NCI-H460 (cell line): ENCODE measurements around the gene STAT3. TPM values are rescaled to one million over a fixed set of nuclear protein-coding genes. Genes with fewer than 3 reads are reported as not detected.
"Not testable (repeated sequence)": the region's sequence is repeated elsewhere in the genome, so short reads cannot be mapped to it uniquely, and the experiment has no call there.

Source experiments
- DNase-seq: peaks from one replicate; pipeline ENCODE4 v3.0.0-alpha.2; 2016; ENCODE audit warnings: low read depth; ENCODE audit errors: extremely low read depth
- polyA plus RNA-seq: library from polyadenylated mRNA; depleted of rRNA; stranded (reverse); fragments of >200 nt; gene quantifications from 2 replicates; pipeline ENCODE4 v1.2.3, GENCODE V29; 2014; cell fraction: nucleus; rRNA removed
- total RNA-seq: library from RNA; depleted of rRNA; stranded (reverse); fragments of >200 nt; shearing (Covaris generic); gene quantifications from 2 replicates; pipeline ENCODE4 v1.2.3, GENCODE V29; 2014; rRNA removed

The STAT3 gene
- total RNA-seq, result 34.4 and 34.6 TPM in 2 replicates
- 15.7 and 21.1 TPM in 2 replicates for polyA plus RNA-seq

DNA sequence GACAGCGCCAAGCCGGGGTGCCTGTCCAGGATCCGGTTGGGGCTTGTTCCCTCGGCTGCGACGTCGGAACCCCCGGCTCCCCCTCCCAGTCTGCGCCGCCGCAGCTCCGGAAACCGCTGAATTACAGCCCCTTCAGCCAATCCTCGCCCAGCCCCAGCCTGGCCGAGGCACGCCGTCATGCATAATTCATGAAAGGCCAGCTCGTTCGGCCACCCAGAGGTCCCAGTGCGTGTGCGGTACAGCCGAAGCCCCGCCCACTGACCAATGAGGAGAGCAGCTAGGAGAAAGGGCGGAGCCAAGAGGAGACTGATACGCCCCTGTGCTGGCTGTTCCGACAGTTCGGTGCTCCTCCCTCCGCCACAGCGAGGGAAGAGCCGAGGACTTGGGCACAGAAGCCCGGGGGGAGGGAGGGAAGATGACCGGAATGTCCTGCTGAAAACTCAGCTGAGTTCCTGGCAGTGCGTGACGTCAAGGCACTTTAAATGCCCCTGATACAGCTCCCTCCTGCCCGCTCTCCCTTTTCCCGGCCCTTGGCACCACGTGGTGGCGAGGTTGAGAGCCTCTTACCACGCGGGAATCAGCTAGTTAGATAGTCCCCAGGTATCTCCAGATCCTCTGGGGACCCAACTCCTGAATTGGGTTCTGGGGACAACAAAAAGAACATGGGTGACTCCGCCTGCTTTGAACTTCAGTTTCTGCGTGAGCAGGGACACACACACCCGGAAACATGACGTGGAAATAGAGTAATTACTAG, at the start of gene STAT3:
STAT3 (minus strand) TSS at position 62 of the 754 bp plus-strand sequence. CDS start 39,926 bp downstream, outside the sequence.
- peak; percentile 100 for DNase-seq

DNA sequence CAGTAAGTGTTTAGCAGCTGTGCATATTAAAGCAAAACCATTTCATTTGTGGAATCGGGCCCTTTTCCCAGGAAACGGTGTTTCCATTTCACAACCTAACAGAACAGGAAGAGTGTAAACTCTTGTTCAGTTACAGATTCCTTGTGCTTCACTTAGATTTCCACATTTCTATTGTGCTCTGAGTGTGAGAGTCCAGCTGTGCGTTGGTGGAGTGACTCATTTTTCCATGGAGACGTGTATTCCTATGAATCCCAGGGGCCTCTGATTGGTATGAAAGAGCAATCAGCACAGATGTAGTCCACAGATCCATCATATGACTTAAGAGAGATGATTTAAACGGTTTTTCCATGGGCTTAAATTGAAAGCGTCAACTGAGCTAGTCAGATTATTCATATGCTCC, 48.1 kb upstream of the STAT3 start:
- no peak for DNase-seq

DNA sequence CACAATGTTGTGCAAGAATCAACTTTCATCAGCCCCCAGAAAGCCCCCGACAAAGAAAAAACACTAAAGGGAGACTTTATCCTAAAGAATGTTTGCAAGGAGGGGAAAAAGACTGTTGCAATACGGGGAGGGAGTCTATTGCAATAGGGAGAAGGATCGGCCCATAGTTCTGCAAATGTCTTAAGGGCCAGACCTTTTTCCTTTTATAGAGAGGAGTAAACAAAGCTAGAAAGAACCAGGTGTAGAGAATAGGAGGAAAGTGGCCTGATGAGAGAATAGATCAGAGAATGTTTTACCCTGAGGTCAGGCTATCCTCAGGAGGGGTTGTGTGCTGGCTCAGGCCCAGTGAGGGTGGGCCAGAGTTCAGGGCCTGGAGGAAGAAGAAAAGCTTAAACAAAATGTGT, 43.5 kb upstream of the STAT3 start:
- DNase-seq, result no peak

DNA sequence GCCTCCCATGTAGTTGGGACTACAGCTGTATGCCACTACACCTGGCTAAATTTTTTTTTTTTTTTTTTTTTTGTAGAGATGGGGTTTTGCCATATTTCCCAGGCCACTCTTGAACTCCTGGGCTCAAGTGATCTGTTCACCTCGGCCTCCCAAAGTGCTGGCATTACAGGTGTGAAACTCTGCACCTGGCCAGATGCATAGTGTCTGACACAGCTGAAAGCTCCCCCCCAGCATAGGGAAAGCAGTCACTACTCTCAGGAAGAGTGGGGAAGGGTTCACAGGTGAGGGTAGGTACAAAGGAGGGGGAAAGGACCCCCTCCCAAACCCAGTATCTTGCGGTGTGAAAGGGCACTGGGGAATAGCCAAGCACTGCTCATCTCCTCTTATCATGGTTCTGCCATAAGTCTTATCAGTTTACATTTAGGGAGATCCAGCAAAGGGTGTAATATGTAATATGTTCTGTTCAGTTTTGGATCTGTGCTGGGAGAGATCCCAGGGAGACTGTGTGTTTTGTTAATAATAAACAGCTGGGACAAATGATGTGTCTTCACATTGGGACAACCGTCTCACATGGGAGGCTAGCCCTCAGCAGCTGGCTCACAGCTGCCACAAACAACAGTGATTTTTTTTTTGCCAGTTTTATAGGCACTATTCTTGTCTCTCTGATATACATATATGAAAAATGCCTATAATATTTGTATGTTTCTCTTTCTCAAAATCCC, 41.6 kb upstream of the STAT3 start:
- no peak for DNase-seq

DNA sequence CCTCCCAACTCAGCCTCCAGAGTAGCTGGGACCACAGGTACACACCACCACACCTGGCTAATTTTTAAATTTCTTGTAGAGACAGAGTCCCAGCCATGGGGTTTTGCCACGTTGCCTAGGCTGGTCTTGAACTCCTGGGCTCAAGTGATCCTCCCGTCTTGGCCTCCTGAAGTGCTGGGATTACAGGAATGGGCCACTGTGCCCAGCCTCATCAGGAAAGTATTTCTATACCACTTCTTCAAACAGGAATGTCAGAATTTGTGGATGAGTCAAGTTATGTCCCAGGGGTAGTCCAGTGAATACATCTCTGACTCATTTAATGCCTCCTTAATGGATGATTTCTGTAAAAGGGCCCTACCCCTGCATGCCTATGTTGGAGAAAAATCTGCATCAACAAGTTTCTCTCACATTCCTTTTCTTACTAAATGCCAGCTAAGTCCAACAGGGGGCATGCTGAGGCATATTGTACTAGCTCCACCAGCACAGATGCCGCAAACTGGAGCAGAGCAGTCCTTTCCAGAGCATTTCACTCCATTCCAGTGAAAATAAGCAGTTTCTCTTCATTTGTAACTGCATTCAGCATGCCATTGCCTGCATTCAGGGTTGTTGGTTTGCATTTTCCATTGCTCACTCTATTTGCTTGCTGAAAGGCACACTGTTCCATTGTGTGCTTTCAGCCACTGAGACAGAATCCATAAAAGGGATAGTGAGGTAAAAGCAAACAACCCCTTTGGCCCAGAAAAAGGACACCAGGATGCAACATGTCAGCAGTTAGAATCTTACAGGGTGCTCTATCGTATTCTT, 40.1 kb upstream of the STAT3 start:
- peak; percentile 79 for DNase-seq

DNA sequence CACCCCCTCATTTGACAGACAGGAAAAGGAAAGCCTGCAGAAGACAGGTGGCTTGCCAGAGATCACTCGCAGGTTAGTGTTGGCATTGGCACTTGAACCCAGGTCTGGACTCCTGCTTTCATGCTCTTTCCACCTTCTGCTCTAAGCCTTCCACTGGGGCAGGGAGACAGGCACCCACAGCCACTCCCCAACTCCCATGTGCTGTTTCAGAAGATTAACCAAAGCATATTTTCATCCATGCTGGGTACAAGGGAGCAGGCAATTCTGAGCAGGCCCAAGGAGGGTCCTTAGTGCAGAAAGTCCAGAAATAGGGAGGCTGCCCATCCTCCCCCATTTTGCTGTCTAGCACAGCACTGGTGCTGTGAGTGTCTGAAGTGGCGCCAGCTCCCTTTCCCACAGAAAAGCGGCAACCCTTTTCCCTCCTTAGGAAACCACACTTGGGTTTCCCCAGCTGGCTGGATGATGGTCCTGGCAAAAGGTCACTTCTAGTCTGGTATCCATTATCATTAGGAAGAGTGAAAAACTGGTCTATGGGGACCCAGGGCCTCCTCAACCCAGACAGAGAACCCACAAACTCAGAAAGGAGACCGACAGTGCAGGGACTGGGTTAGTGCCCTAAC, 36.9 kb upstream of the STAT3 start:
- DNase-seq, result no peak

DNA sequence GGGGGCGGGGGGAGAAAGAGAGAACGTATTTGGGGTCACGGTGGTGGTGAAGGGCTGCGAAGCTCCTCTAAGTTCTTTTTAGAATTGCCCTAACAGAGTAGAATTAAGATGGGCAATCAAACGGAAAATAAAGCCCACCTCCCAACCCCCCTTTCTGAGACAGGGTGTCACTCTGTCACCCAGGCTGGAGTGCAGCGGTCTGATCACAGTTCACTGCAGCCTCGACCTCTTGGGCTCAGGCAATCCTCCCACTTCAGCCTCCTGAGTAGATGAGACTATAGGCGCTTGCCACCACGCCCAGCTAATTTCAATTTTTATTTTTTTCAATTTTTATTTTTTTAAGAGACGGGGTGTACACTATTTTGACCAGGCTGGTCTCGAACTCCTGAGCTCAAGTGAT, 35.5 kb upstream of the STAT3 start:
- no peak for DNase-seq

DNA sequence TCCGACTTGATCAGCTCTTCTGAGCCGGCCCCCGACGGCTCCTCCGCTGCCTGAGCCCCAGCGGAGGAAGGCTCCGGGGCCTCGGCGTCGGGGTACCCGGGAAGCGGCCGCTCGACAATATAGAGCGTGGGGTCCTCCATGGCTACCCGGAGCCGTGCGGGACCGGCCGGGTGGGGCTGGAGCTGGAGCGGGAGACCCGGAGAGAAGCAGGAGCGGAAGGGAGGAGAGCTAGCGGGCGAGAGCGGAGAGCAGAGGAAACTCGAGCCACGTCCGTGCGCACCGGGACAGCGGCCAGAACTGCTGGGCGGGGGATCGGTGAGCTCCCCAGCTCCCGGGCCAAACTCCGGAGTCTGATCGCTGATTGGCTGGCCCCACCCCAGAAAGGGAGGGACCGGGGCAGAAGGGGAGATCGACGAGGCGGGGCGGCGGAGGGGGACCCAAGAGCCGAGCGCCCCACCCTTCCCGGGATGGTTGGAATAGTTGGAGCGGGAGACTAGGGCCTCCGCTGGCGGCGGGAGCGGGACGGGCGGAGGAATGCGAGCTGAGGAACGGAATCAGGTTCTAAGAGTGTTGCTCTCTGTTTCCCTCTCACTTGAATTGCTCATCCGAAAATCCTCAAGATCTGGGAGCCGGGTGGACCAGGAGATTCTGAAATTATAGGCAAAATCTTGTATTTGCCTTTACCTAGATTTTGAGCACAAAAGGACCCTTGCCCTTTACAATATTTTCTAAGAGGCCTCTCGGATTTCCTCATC, 34.9 kb upstream of the STAT3 start, which contains the start of gene CAVIN1:
CAVIN1 (minus strand) TSS at position 299 of the 755 bp plus-strand sequence; CDS start at position 140, 159 bp downstream.
- peak; percentile 96 for DNase-seq

DNA sequence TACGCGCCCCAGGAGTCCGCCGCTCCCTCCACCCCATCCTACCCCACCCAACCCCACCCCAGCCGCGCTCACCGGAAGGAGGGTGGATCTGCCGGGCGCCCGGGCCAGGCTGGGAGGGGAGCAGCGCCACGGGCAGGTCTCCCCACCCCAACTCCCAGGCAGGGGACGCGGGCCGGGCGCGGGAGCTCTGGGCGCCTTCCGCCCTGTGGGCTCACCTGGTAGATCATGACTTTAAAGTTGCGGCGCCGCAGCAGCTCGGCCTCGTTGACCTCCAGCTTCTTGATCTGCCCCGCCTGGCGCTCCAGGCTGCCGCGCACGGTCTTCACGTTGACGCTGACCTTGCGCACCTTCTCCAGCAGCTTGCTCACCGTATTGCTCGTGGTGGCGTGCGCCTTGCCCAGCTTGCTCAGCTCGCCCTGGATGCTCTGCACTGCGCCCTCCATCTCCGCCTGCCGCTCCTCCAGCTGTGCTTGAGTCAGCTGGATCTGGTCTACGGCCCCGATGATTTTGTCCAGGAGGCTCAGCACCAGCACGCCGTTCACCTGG, 34.2 kb upstream of the STAT3 start:
- DNase-seq, result no peak

DNA sequence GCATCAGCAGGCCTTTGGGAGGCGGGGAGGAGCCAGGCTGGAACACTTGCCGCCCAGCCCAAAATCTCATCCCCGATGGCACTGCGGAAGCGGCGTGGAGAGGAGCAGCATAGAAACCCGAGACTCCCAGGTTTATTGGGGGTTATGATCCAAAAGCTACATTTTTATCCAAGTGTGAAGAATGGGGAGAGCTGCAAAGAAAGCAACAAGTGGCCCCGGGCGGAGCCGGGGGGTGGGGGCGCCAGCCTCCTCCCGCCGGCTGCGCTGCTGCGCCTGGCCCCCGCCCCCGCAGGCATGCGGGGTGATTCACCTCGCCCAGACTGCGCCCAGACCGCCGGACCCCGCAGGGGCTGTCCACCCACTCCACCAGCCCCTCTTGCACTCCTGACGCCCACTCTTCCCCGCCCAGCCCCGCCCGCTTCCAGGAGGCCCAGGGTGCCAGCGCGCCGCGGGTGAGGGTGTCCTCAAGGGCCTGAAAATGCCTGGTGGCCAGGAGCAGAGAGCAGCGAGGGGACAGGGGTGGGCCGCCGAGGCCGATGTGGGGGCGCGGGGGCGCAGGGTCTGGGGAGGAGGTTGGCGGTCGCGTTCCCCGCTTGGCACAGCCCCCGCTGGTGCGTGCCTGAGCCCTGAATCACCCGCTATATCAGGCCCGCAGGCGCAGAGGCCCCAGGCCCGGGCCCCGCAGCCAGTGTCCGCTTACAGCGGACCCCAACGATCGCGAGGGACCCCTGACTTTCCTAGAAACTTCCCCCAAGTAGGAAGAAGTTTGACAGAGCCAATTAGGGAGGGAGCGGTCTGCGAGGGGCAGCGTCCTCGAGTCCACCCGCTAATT, 33.5 kb upstream of the STAT3 start:
- no peak for DNase-seq

DNA sequence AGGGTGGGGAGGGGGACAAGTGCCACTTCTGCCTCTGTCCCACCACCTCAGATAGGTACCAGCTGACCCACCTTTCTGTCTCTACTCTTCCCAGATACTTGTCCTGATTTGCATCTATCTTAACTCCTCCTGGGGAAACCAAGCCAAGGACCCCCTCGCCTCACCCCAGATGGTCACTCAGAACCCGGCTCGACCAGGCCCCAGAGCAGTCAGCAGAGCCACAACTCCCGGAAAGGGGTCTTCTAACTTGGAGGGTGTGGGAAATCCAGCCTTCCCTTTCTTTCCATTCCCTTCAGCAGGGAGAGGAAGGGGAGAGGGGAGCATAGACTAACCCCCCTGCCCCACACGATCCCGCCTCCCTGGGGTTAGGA, 32.9 kb upstream of the STAT3 start:
- DNase-seq, result no peak

DNA sequence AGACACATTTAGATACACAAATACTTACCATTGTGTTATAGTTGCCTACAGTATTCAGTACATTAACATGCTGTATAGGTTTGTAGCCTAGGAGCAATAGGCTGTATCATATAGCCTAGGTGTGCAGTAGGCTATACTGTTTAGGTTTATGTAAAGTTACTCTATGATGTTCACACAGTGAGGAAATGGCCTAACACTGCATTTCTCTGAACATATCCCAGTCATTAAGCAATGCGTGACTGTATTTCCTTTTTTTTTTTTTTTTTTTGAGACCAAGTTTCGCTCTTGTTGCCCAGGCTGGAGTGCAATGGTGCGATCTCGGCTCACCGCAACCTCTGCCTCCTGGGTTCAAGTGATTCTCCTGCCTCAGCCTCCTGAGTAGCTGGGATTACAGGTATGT, 29.7 kb upstream of the STAT3 start:
- not testable (repeated sequence) for DNase-seq

DNA sequence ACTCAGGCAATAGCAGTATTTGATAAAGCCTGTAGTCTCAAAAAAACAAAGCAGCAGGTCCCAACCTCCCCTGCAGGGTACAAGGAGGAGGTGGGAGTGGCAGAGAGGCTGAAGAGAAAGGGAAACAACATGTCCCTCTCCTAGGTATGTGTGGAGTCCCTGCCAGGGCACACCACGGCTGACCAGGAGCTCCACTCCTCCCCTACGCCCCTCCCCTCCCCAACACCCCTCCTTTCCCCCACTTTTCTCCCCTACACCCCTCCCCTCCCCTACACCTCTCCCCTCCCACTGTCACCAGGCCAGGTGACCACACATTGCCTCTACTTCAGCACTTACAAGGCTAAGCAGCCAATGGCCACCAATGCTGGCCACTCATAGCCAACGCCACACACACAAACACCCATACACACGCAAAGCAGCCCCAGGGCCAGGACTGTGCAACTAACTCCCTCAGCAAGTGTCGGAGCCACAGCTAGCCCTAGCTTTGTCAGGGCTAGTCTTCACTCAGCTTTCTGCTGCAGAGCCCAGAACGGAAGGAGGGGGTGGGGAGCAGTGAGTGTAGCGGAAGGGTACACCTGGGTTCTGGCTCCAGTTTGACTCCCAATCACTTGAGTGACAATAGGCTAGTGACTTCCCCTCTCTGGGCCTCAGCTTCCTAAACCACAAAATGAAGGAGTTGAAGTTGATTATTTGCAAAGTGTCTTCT, 26.6 kb upstream of the STAT3 start:
- DNase-seq, result no peak

DNA sequence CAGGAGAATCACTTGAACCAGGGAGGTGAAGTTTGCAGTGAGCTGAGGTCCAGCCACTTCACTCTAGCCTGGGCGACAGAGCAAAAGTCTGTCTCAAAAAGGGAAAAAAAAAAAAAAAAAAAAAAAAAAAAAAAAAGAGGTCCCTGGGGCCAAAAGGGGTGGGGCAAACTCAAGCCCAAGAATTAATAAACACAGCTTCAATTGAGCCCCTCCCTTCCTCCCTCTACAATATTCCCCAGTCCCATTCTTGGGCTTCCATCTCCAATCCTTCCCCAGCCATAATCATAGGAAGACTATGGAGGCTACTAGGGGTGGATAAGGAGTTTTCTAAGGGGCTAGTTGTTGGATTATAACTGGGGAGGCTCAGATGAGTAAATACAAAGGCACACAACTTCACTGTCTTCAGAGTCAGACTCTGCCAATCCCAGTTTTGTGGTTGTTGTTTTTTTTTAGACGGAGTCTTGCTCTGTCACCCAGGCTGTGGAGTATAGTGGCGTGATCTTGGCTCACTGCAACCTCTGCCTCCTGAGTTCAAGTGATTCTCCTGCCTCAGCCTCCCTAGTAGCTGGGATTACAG, 25.3 kb upstream of the STAT3 start:
- no peak for DNase-seq

DNA sequence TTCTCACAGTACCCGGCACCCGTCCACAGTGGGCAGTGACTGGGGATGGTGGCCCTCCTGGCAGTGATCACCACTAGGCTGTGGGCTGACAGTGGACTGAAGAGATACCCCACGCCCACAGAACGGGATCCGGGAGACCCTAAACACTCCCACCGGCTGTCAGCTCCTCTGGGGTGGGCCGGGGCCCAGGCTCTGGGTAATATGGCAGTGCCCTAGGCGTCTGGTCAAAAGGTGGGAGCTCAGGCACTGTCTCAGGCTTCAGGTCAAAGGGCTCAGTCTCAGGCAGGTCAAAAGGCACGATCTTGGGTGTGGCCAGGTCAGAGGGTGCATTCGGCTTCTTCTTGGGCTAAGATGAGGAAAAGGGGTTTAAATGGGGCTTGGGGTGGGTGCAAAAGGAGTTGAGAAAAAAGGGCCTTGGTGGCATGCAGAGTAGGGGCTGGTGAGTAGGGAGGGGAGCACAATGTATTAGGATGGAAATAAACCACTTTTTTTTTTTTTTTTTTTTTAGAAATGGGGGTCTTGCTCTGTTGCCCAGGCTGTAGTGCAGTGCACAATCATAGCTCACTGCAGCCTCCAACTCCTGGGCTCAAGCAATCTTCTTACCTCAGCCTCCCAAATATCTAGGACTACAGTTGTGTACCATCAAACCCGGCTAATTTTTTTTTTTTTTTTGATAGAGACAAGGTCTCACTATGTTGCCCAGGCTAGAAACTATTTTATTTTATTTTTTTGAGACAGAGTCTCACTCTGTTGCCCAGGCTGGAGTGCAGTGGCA, 23.9 kb upstream of the STAT3 start:
- no peak for DNase-seq

DNA sequence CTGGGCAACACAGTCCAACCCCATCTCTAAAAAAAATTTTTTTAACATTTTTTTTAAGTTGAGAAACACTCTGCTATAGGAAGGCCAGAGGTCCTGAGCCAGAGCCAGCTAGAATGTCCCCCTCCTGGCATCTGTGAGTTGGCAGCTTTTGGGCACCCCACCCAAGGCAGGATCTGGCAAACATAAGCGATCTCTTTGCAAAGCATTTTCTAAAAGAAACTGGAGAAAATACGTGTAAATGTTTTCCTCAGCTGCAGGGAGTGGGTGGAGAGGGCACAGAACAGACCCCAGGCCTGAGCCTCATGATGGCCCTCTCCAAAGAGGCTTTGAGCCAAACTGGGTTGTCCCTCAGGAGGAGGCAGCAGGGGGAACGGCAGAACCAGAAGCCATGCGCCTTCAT, 23.1 kb upstream of the STAT3 start:
- no peak for DNase-seq

DNA sequence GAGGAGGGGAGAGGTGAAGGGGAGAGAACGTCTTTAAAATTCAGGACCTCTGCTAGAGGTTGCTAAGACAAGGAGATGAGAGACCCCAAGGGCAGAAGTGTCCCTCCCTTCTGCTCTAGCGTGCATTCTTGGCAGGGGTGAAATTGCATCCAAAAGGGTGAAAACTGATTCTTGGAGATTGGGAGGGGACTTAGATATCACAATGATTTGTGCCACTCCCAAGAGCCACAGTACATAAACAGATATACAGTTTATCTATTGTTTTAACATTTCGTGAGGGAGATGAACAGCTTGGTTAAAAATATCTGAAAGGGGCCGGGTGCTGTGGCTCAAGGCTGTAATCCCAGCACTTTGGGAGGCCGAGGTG, 22.1 kb upstream of the STAT3 start:
- no peak for DNase-seq
